Measurements from ENCODE around the gene AHSP.
"Not testable (repeated sequence)": the region's sequence is repeated elsewhere in the genome, so short reads cannot be mapped to it uniquely, and the experiment has no call there.

Gene AHSP, protein sequence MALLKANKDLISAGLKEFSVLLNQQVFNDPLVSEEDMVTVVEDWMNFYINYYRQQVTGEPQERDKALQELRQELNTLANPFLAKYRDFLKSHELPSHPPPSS

DNA sequence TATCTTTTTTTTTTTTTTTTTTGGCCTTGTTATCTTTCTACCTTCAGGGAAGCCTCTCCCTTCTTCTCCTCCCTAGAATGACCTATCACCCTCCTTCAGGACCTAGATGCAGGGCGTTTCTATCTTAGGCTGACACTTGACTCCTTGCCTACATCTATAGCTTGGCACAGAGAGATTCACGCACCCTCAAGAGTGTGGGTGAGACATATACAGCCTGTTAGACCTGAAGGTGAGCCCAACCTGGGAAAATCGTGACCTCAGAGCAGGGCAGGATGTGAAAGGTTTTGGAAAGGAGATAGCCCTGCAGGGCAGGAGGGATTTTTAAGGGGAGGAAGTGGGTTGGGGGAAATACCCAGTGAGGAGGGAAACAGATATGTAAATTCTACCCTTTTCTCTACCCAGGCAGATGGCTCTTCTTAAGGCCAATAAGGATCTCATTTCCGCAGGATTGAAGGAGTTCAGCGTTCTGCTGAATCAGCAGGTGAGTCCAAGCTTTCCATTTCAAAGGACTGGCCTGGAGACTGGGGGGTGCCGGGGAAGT lies at the start of gene AHSP:
Gene AHSP (plus strand): TSS at position 167 of the 541 bp plus-strand sequence. CDS start 240 bp downstream, at position 407.
- DNase-seq: no peak

DNA sequence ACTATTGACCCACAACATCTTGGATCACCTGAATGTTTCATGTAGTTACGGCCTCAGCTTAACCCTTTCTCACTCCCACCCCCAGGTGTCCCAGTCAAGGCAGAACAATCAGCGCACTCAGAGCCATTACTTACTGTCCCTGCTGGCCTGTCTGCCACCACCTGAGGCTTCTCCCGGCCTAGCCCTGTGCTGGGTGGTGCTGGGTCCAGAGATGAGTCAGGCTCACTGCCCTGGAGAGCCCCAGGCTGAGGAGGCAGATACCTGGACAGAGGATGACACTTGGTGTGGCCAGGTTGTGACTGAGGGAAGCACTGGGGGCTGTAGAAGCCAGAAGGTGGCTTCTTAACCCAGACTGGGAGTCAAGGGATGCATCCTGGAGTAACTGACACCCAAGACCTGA lies 48.7 kb upstream of the AHSP start:
- DNase-seq: no peak

- DNase-seq: no peak
Measured at GRCh38 chr16:31479751-31480150, 47.9 kb upstream of the AHSP start.

- no peak for DNase-seq
Measured at GRCh38 chr16:31480851-31481536, 46.7 kb upstream of the AHSP start.

- no peak for DNase-seq
Measured at GRCh38 chr16:31483081-31483480, 44.6 kb upstream of the AHSP start, which contains the start of gene SLC5A2. Gene SLC5A2, plus strand, starts transcription at chr16:31483123. Its CDS starts 14 bp downstream, at chr16:31483137.

DNA sequence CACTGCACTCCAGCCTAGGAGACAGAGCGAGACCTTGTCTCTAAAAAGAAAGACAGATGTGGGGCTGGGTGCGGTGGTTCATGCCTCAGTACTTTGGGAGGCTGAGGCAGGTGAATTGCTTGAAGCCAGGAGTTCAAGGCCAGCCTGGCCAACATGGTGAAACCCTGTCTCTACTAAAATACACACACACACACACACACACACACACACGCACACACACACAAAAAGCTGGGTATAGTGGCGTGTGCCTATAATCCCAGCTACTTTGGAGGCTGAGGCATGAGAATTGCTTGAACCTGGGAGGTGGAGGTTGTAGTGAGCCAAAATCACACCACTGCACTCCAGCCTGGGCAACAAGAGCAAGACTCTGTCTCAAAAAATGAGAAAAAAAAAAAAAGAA lies 43.7 kb upstream of the AHSP start:
- not testable (repeated sequence) for DNase-seq

GRCh38 chr16:31484491-31485171 lies 43.1 kb upstream of the AHSP start:
- DNase-seq: no peak

- no peak for DNase-seq
Measured at GRCh38 chr16:31485571-31485970, 42.1 kb upstream of the AHSP start.

- DNase-seq: no peak
Measured at GRCh38 chr16:31486045-31486444, 41.7 kb upstream of the AHSP start.

DNA sequence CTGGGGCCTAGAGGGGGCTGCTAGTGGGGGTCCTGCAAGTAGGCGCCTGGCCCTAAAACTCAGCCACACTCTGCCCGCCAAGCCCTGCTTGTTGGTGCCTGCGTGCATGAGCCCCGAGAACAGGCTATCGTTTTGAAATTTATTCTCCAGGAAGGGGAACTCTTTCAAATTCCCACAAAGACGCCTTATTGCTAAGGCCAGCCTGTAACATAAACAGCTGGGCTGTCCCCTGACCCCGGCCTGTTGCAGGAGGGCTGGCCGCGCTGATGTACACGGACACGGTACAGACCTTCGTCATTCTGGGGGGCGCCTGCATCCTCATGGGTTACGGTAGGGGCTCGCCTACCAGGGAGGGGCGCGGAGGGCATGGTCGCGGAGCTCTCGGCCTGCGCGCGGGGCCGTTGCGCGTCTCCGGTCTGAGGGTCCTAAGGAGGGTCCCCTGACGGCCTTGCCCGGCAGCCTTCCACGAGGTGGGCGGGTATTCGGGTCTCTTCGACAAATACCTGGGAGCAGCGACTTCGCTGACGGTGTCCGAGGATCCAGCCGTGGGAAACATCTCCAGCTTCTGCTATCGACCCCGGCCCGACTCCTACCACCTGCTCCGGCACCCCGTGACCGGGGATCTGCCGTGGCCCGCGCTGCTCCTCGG lies 40.5 kb upstream of the AHSP start:
- peak; percentile 19 for DNase-seq

- DNase-seq: peak; percentile 87
Measured at GRCh38 chr16:31487720-31488467, 39.8 kb upstream of the AHSP start.

GRCh38 chr16:31488468-31489297 lies 39.0 kb upstream of the AHSP start:
- DNase-seq: no peak

DNA sequence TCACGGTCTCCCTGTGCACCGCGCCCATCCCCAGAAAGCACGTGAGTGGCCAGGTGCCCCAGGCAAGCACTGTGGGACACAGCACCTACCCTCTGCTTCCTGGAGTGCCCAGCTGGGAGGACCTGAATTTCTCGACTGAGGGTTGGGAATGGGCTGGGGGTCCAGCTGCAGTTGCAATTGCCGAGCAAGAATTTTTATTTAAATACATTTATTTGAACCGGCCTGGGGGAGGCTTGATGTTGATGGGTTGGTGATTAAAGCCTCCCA lies 38.5 kb upstream of the AHSP start:
- no peak for DNase-seq

- DNase-seq: no peak
Measured at GRCh38 chr16:31489616-31490584, 37.8 kb upstream of the AHSP start.

DNA sequence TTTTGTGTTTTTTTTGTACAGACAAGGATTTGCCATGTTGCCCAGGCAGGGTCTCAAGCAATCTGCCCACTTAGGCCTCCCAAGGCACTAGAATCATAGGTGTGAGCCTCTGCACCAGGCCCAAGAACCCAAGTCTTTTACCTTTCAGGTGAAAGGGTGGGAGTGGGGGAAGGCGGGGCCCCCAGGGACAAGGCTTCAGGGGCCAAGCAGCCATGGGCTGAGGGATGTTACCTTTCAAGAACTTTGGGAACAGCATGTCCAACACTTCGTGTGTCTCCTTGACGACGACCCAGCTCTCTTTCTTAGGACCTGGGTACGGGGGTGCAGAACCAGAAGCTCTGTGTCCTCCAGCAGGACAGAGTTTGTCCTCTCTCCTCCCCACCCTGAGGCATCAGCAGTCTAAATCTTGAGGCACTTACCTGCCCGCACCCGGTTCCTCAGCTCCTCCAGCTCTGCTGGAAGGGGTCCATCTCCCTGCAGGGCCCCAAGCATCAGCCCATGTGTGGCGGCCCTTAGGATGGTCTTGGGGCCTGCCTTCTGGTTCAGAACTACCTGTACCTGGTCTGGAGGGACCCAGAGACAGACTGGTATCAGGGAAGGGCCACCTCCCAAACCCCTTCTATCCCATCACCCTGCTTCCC lies 35.8 kb upstream of the AHSP start:
- no peak for DNase-seq

DNA sequence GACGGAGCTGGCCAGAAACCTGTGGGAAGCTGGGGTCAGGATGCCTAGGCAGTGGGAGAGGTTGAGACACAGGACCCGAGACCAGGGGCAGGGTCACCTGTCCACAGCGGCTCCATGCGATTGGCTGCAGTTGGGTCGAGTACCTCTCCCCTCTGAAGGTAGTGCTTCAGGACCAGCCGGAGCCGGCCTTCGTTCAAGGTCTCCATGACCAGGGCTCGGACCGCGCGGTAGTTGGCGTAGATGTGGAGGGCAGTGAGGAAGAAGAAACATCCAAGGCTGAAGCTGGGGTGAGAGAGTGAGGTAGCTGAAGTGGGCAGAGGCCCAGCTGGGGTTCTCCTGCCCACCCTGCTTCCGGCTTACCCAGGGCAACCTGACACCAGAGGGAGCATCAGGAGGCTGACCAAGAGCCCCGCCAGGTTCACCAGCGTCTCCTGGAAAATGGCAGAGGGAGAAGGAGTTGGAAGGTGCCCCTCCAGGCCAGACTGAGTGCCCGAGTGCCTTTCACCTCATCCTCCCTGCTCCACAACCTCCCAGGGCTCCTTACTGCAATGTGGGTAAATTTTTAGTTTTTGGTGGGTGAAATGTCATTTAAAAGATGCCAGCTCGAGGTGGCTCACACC lies 34.1 kb upstream of the AHSP start:
- no peak for DNase-seq

DNA sequence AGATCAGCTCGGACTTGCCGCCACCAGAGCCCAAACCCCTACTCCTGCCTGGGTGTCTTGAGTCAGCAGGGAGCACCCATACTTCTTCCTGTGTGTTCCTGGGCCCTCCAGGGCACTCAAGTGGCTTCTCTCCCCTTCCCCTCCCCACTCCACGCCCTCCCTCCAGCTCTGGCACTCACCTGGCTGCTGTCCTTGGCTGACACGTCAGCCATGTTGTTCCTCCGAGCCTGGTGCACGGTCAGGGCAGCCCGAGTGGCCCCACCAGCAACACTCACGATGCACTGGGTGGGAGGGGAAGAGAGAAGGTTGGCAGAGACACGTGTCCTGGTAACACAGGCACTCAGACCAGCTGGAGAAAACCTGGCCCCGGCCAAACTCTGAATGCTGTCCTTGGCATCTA lies 31.0 kb upstream of the AHSP start:
- no peak for DNase-seq

DNA sequence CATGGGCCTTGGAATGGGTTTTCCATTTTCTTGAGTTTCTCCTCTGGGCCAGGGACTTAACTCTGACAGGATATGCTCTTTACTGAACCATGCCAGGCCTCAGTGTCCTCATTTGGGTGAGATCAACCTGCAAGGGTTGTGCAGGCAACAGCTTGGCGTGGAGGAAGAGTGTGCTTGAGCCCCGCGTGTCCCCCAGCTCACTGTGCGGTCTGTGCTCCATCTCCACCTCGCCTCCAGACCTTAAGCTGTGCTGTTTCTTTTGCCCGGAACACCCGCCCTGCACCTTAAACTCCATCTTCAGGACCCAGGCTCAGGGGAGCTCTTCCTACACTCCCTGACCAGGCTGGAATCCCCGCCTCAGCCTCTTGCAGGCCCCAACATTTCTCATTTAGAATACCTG lies 29.2 kb upstream of the AHSP start:
- DNase-seq: no peak

DNA sequence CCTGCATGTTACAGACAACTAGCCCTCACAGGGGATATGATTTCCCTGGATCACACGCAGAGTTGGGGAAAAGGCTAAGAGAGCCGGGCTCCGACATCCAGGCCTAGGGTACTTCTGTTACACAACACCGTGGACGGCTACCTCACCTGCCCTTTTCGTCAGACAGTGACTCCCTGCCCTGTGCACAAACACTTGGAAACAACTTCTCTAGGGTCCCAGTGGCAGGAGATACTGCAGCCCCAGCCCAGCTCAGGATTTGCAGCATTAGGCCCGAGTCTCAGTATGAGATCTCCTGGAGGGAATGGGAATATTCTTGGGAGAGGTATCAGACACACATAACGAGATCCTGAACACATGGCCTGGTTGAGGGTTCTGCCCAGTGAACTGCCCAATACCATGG lies 27.8 kb upstream of the AHSP start:
- no peak for DNase-seq
